GM10266 (cell line): ENCODE data around the gene SLC2A4RG.
"Not testable (repeated sequence)": the region's sequence is repeated elsewhere in the genome, so short reads cannot be mapped to it uniquely, and the experiment has no call there.

Source experiments
- DNase-seq: peaks from one replicate; pipeline ENCODE4 v3.0.0; 2012; ENCODE audit errors: extremely low spot score
- CTCF ChIP-seq: IDR thresholded peaks from 2 replicates; pipeline ENCODE4 v1.5.1; 2012; ENCODE audit warnings: mild to moderate bottlenecking, low read depth; ENCODE audit not compliant: control insufficient read depth, insufficient read depth; ENCODE audit errors: missing control alignments

Gene SLC2A4RG

GRCh38 chr20:63711085-63711645, 28.4 kb upstream of the SLC2A4RG start:
- no peak for TF ChIP-seq CTCF
- no peak for DNase-seq

GRCh38 chr20:63712191-63712590, 27.4 kb upstream of the SLC2A4RG start:
- TF ChIP-seq CTCF = no peak
- no peak for DNase-seq

- DNase-seq = no peak
- TF ChIP-seq CTCF = no peak
Observed at GRCh38 chr20:63714858-63715257, 24.7 kb upstream of the SLC2A4RG start.

GRCh38 chr20:63718996-63719395, 20.6 kb upstream of the SLC2A4RG start:
- TF ChIP-seq CTCF = no peak
- no peak for DNase-seq

GRCh38 chr20:63722967-63723622, 16.5 kb upstream of the SLC2A4RG start:
- DNase-seq = not testable (repeated sequence)

- not testable (repeated sequence) for DNase-seq
Observed at GRCh38 chr20:63730189-63730733, 9.3 kb upstream of the SLC2A4RG start.

- no peak for TF ChIP-seq CTCF
- no peak for DNase-seq
Observed at GRCh38 chr20:63731410-63731809, 8.2 kb upstream of the SLC2A4RG start.

GRCh38 chr20:63732118-63733095, 7.2 kb upstream of the SLC2A4RG start:
- DNase-seq = no peak
- TF ChIP-seq CTCF = no peak
